HG03571 (cell line): ENCODE results near the gene FIBP.
"Not testable (repeated sequence)": the region's sequence is repeated elsewhere in the genome, so short reads cannot be mapped to it uniquely, and the experiment has no call there.

Source experiments
- ATAC-seq: cut with Tn5 transposase; IDR thresholded peaks from one replicate; pipeline ENCODE4 v1.9.1; 2021; ENCODE audit not compliant: unreplicated experiment

Gene FIBP

DNA sequence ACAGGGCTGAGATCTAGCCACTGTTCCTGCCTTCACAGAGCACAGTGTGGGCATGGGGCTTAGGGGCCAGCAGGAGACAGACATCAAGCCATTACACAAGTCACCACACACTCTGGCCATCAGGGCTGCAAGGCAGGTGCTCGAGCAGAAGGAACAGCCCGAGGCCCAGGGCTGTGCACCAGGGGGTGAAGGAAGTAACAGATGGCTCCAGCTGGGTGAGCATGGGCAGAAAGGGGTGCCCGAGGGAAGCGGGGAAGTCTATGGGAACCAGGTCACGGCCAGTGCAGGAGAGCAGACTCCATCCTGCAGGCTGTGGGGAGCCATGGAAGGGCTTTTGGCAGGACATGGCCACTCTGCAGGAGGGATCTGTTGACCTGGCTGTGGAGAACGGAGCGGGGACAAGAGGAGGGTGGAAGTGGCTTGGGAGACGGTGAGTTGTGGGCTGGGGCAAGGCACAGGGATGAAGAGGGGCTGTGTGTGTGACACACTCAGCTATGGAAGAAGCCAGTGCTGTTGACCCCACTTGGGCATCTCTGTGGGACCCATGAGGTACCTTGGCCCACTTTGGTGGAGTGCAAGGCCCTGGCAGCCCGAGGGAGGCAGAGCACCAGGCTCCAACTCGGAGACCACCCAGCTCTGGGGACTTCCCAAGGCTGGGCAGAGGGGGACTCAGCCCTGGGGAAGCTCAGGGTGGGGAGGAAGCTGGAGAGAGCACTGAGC lies 27.0 kb upstream of the FIBP start:
- no peak for ATAC-seq

DNA sequence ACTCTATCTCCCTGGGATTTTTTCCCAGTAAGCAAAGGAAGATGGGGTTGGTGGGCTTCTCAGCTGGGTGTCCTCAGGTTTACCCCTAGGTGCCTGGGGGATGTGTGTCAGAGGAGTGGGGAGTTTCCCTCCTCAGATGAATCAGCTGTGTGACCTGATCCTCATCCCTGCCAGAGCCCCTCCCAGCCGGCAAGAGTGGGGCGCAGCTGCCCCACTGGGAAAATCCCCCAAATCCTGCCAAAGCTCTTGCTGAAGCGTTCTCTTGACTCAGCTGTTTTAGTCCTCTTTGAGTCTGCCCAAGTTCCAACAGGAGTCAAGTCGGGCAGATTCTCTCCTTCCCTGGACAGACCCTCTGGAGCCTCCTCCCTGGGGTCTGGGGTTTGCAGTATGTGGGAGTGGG lies 24.6 kb upstream of the FIBP start:
- no peak for ATAC-seq

DNA sequence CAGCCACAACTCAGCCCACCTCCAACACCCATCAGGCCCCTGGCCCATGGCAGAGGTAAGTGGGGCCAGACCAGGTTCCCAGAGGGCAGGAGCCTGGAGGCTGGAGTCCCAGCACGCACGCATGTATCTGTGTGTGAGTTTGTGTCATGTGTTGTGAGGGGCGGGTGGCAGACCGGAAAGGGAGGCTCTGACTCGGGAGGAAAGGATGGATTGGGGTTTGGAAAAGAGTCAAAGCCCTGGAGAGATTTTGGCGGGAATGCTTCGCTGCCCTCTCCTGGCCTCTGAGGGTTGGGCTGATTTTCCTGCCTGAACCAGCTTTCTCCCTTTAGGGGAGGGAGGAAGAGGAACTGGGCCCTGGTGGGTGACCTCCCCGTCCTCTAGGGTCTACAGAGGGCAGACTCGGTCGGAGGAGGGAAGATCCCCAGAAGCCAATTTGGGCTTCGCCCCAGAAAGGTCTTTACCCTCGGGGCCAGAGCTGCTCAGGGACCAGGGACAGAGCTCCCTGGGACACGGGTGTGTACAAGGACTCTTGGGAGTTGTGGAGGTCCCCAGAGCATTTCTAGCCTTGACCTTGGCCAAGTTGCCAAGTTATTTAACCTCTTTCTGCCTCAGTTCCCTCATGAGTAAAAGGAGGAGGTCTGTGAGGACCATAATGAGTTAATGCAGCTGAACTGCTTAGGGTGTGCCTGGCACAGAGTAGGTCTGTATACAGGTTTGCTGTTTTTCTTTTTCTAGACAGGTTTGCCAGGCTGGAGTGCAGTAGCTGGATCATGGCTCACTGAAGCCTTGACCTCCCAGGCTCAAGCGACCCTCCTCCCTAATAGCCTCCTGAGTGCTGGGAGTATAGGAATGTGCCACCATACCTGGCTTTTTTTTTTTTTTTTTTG lies 23.7 kb upstream of the FIBP start:
- ATAC-seq: no peak

DNA sequence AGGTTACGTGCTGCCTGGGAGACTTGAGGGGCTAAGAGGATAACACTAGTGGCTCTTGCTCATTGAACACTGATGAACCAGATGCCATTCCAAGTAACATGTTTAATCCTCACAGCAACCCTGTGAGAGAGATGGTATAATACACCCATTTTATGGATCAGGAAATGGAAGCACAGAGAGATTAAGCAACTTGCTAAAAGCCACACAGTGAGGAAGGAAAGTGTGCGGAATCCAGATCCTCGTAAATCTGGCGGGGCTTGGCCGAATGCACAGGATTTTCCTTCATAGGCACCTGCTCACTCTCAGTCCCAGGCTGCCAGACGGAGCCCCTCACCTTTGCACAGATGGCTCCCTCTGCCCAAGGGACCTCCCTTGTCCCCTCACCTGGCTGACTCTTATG lies 19.6 kb upstream of the FIBP start:
- no peak for ATAC-seq

DNA sequence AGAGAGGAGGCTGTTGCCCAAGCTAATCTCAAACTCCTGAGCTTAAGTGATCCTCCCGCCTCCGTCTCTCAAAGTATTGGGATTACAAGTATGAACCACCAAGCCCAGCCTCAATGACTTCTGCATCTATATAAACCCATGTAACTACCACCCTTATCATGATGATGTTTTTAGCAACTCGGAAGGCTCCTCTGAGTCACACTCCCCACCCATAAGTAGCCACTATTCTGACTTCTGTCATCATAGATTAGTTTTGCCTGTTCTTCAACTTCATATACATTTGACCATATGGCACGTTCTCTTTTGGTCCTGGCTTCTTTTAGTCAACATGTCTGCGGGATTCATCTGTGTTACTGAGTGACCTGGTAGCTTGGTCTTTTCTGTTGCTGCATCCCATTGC lies 18.3 kb upstream of the FIBP start:
- ATAC-seq: no peak

DNA sequence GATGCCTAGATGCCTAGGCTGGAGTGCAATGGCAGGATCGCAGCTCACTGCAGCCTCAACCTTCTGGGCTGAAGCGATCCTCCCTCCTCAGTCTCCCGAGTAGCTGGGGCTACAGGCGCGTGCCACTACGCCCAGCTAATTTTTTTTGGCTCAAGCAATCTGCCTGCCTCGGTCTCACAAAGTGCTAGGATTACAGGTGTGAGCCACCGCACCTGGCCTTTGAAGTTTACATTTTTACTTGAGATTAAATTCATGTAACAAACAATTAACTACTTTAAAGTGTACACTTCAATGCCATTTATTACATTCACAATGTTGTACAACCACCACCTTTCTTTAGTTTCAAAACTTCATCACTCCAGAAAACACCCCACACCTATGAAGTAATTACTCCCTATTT lies 15.4 kb upstream of the FIBP start:
- no peak for ATAC-seq

DNA sequence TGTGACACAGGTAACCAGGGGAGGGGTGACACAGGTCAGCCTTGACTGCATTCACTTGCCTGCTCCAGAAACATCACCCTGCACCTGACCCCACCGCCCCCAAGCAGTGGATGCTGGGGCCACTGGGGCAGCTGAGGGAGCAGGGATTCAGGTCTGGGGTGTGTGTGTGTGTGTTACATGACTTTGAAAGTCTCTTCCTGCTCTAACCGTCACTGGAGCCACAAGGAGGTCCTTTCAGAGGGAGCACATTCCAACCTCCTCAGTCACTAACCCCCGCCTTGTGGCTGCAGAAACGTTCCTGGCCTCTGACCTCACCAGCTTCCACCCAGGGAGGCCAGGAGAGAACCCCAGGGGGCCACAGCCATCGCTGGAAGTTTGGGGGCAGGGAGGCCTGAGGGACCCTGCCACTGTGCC lies 14.8 kb upstream of the FIBP start:
- ATAC-seq: no peak

DNA sequence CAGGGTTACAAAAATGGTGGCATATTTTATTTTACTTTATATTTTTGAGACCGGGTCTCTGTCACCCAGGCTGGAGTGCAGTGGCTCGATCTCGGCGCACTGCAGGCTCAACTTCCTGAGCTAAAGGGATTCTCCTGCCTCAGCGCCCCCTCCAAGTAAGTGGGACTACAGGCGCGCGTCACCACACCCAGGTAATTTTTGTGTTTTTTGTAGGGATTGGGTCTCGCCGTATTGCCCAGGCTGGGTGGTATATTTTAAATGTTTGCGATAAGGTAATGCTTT lies 12.6 kb upstream of the FIBP start:
- ATAC-seq: no peak

DNA sequence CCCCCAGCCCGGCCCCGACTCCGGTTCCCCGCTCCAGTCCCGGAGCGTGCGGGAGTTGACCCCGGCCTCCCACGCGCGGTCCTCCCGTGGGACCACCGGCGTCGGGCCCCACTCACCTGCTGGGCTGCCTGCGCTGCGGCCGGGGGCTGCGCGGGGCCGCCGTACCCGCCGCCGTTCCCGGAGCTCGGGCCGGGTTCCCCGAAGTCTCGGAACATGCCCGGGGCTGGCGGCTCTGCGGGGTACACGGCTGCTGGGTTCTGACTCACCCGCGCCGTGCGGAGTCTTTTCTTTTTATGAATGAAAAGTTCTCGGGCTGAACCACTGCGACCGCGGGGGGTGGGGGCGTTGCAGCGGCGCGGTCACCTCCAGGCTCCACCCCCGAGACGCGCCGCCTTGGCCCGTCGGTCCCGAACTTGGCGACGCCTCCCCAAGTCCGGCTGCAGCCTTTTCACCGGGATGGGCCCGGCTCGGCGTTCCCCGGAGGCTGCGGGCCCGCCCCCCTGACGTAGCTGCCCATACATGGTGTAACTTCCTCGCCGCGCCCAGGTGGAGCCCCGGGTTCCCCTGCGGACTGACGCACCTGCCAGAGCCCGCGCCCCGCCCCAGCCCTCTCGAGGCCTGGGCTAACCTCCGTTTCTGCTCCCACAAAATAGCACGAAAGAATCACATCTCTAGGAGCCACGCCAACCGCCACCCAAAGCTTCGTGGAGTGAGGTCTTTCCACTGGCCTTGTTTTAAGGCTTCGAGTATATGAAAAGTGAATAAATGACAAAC lies 12.0 kb upstream of the FIBP start, which contains the start of gene FOSL1:
FOSL1 (minus strand) TSS at position 264 of the 774 bp plus-strand sequence; CDS start at position 215, 49 bp downstream.
- peak; percentile 75 for ATAC-seq

DNA sequence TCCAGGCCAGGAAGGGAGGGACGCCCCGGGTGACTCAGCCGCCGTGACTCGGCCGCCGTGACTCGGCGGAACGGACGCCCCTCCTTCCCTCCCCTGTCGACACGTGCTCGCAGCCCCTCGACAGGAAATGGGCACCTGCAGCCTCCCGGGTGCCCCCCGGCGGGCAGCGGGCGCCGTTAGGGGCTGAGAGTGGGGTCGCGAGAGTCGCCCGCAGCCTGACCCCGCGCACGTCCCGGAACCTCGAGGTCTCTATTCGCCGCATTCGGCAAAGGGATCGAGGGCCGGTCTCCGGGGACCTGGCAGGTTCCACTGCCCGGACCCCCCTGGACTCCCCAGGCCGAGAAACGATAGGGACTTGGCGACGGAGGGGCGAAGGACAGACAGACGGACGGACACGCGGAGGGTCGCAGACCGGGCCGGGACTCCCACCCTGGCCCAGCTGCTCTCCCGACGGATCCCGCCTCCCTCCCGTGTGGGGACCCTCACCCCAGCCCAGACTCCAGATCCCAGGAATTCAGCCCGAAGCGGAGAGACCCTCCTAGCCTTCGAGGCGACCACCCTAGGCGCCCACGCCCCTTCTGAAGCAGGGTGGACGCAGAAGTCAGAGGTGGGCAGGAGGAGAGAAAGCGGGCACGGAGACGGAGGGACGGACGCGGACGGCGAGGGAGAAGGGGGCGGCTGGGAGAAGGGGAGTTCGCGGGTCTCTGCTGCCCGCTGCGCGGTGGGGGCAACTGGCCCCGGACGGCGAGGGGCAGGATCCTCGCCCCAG lies 11.3 kb upstream of the FIBP start:
- ATAC-seq: no peak

DNA sequence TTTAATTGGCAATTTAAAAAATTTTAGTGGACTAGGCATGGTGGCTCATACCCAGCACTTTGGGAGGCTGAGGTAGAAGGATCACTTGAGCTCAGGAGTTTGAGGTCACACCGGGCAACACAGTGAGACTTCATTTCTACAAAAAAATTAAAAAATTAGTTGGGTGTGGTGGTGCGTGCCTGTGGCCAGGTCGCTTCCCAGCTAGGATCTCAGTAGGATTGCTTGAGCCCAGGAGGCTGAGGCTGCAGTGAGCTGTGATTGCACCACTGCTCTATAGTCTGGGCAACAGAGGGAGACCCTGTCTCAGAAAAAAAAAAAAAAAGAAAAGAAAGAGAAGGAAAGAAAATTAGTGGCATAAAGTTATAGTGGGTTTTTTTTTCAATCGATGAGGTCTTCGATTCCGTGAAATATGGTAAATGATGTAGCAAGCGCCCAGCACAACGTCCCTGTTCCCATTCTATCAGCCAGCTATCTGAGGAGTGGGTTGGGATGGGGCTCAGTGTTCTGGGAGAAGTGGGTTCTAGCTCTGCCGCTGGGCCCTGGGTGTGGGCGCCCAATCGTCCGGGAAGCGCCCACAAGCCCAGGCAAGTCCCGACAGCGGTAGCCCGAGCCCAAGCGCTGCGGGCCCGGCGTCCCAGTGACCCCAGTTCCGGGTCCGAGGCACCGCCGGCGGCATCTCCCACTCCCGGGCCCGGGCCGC lies 10.5 kb upstream of the FIBP start:
- no peak for ATAC-seq

DNA sequence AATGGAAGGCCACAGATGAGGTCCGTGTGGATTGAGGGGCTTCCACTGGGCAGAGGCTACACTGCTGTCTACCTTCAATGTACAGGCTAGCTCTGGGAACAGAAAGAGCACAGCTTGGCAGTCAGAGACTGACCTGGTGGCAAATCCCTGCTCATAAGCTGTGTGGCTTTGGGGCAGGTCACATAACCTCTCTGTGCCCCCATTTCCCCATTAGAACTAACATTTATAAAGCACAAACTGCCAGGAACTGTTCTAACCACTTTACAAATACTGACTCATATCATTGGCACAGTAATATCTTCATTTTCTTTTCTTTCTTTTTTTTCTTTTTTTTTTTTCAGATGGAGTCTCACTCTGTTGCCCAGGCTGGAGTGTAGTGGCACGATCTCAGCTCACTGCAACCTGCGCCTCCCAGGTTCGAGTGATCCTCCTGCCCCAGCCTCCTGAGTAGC lies 8.8 kb upstream of the FIBP start:
- ATAC-seq: no peak

DNA sequence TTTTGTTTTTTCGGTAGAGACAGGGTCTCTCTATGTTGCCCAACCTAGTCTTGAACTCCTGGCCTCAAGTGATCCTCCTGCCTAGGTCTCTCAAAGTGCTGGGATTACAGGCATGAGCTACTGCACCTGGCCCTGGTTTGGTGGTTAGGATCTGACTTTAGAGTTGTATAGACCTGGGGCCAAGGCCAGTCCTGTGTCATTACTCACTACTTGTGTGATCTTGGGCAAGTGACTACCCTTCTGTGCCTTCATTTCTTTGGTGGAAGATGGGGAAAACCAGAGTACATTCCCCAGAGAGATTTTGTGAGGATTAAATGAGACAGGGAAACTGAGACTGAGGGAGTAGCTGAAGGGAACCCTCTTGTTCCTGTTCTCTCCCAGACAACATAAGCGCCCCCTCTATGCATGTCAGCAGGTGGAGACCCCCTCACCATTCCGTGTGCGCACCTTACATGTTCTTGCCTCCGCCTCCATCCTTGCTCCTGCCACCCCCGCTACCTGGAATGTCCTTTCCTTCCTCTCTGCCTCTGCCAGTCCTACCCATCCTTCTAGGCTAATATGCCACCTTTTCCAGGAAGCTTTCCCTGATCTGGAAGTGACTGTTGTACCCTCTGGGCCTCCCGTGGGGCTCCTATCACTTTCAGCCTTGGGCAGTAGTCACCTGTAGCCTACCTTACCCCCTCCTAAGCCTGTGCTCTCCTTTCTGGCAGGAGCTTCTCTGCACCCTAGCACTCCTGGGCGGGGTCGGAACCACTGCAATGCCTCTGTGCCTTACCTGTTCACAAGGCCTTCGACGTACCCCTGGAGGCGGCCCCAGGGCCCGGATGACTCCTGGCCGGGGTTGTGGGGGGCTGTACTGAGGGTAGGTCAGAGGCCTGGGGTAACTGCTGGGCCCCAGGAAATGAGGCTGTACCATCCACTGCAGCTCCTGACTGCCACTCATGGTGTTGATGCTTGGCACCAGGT lies 8.0 kb upstream of the FIBP start:
- ATAC-seq: no peak

DNA sequence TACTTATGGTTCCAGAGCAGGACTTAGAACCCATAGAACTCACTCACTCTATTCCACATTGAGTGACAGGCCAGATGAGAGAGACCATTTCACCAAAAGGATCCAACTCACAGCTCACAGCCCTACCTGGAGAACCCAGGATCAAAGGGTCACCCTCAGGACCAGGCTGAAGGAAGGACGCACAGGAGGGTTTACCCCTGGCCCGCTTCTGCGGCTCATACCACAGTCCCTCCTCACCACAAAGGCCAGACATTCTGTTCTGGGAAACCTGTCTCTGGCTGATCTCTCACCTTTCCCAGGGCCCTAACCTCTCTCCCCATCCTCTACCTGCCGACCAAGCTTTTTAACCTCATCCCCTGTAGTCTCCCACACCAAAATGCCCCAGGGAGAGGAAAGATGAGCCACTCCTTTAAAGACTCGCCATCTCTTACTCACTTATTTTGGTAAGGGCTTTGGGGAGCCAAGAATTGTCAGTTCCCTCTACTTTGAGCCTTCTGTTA lies 7.3 kb upstream of the FIBP start:
- no peak for ATAC-seq

DNA sequence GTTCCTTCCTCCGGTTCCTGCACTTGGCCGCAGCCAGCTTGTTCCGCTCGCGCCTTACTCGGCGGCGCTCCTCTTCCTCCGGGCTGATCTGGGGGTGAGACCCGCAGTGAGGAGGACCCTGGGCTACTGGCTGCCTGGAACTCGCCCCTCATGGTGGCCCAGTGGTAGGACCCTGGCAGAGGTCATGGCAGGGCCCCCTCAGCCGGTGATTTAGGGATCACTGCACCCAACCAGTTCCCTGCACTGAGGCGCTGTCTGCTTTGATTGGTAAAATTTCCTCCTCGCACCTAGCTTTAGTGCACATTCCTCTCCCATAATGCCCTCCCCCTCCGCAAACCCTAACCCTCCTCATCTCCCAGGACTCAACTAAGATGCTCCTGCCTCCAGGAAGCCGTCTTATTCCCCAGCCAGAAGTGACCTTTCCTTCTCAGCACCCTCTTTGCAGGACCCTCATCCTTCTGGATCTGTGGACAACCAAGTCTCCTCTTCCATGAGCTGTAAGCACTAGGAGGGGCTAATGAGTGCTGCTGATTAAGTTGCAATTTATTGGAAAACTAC lies 5.8 kb upstream of the FIBP start:
- no peak for ATAC-seq

DNA sequence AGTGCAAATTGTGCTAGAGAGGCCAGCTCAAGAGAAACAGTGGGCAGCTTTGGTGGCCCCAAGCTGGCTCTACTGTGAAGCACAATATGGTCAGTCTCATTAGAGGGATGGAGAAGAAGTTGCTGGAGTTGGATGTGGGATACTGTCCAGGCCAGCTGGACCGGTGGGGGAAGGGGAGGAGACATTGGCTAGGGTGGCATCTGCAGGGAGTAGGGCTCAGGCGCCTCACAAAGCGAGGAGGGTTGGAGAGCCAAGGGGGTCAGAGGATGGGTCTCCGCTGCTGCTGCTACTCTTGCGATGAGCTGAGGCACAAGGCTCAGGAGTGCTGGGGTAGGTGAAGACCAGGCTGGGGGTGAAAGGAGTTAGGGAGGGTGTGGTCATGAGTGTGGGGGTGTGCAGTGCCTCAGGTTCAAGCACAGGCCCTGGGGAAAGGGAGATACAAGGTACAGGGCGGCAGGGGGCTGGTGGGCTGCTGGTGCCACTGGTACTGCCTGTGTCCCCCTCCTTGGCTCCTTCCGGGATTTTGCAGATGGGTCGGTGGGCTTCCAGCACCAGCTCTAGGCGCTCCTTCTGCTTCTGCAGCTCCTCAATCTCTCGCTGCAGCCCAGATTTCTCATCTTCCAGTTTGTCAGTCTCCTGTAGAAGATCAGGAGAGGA lies 4.5 kb upstream of the FIBP start:
- ATAC-seq: no peak

DNA sequence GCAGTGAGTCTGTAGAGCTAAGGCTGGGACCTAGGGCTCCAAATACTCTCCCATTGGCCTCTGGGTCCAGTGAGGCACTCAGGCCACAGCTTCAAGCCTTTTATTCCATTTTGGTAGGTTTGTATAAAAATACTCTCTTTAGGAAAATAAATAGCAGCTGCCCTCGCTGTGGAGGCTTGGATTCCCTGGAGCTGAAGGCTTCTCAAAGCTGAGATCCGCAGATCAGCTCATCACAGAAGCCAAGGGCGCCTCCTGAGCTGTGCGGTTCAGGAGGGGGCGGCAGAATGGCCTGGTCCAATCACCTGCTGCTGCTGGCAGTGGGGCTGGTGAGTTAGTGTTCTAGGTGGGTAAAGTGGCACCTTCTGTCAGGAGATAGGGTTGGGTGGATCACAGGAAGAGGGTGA lies 3.9 kb upstream of the FIBP start:
- ATAC-seq: not testable (repeated sequence)
